HEK293 (cell line): ENCODE results near the gene KCNAB1.
A peak's percentile ranks its signal among the peaks of the same experiment; 100 is the strongest.
"Not testable (repeated sequence)": the region's sequence is repeated elsewhere in the genome, so short reads cannot be mapped to it uniquely, and the experiment has no call there.

Source experiments
- CTCF ChIA-PET: fragments of 350-600 bp; formaldehyde crosslinking; extraction: SDS; loops from one replicate; lab custom pipeline; 2021; ENCODE audit warnings: antibody characterized with exemption; lab: Yijun Ruan, JAX
- POLR2A ChIA-PET: fragments of 300-600 bp; formaldehyde crosslinking; extraction: SDS; loops from one replicate; lab custom pipeline; 2020; ENCODE audit warnings: antibody characterized with exemption, inconsistent platforms; lab: Yijun Ruan, JAX
- H3K27ac ChIP-seq: fragments of 200-500 bp; sonication (Bioruptor generic); 2 replicates; pipeline ENCODE4 v1.5.1; 2014; ENCODE audit warnings: low read depth, low read length, control low read depth, inconsistent platforms; ENCODE audit errors: extremely low read depth
- H3K36me3 ChIP-seq, 2 experiments: fragments of 200-500 bp in 1 of 2; sonication (Bioruptor generic) in 1 of 2; 1 replicate in 1 of 2; 2 replicates in 1 of 2; pipeline ENCODE4 v1.5.1; 2014 to 2017; ENCODE audit warnings: inconsistent platforms in 2 of 2, low read length in 2 of 2; ENCODE audit not compliant: control insufficient read depth in 2 of 2, insufficient read depth in 1 of 2
- H3K4me1 ChIP-seq: fragments of 200-500 bp; sonication (Bioruptor generic); 2 replicates; pipeline ENCODE4 v1.5.1; 2014; ENCODE audit warnings: mild to moderate bottlenecking, low read length, inconsistent platforms; ENCODE audit not compliant: control insufficient read depth, insufficient read depth
- H3K4me3 ChIP-seq: 2 replicates; pipeline ENCODE4 v1.5.1; 2011; ENCODE audit warnings: low read depth, mild to moderate bottlenecking, control low read depth, low read length, moderate library complexity
- H3K9me3 ChIP-seq: fragments of 200-500 bp; sonication (Bioruptor generic); 2 replicates; pipeline ENCODE4 v1.5.1; 2014; ENCODE audit warnings: low read depth, low read length, inconsistent platforms; ENCODE audit not compliant: control insufficient read depth, insufficient read depth
- GLIS2 ChIP-seq: fragments of 450-650 bp; formaldehyde crosslinking; IDR thresholded peaks from 2 replicates; pipeline ENCODE4 v1.5.1; 2016; ENCODE audit warnings: missing biosample characterization, missing genetic modification characterization
- KLF9 ChIP-seq: fragments of 450-650 bp; formaldehyde crosslinking; IDR thresholded peaks from 2 replicates; pipeline ENCODE4 v1.5.1; 2016; ENCODE audit warnings: missing biosample characterization, missing genetic modification characterization, low read depth
- ZNF146 ChIP-seq: fragments of 450-650 bp; formaldehyde crosslinking; IDR thresholded peaks from 2 replicates; pipeline ENCODE4 v1.5.1; 2016; ENCODE audit warnings: missing biosample characterization, missing genetic modification characterization
- ZNF155 ChIP-seq: fragments of 450-650 bp; formaldehyde crosslinking; IDR thresholded peaks from 2 replicates; pipeline ENCODE4 v1.5.1; 2016; ENCODE audit warnings: missing biosample characterization, missing genetic modification characterization
- ZNF610 ChIP-seq: fragments of 450-650 bp; formaldehyde crosslinking; IDR thresholded peaks from 2 replicates; pipeline ENCODE4 v1.5.1; 2016; ENCODE audit warnings: missing biosample characterization, missing genetic modification characterization, borderline replicate concordance
- ZNF623 ChIP-seq: fragments of 450-650 bp; formaldehyde crosslinking; IDR thresholded peaks from 2 replicates; pipeline ENCODE4 v1.5.1; 2016; ENCODE audit warnings: missing biosample characterization, missing genetic modification characterization
- ZNF692 ChIP-seq: fragments of 450-650 bp; formaldehyde crosslinking; IDR thresholded peaks from 2 replicates; pipeline ENCODE4 v1.5.1; 2016; ENCODE audit warnings: missing biosample characterization, missing genetic modification characterization
- TF ChIP-seq, protein P1 (sequence below): fragments of 450-650 bp; formaldehyde crosslinking; IDR thresholded peaks from 2 replicates; pipeline ENCODE4 v1.5.1; 2017; ENCODE audit warnings: missing biosample characterization, missing genetic modification characterization

KCNAB1 gene

GRCh38 chr3:156093964-156094363, 26.4 kb upstream of the KCNAB1 start:
- no peaks in the 10 kb centered on the region for H3K9me3 ChIP-seq
- H3K4me3 ChIP-seq, result no peak overlapping the region
- no peaks in the 10 kb centered on the region for H3K36me3 ChIP-seq
- H3K27ac ChIP-seq, result no peak overlapping the region
- no peaks in the 10 kb centered on the region for H3K4me1 ChIP-seq
- TF ChIP-seq KLF9 (tag by site-specific recombination), result no peak
- 0 out of 2 replicates have a peak, but pooled peaks have one; percentile 72 for TF ChIP-seq ZNF610 (tag by site-specific recombination)
- ChIA-PET POLR2A (no interaction called here), CTCF (no interaction called here)

- H3K27ac ChIP-seq, result no peak overlapping the region
- no peaks in the 10 kb centered on the region for H3K4me1 ChIP-seq
- no peak overlapping the region for H3K4me3 ChIP-seq
- TF ChIP-seq ZNF155 (tag by site-specific recombination) (no peak), GLIS2 (tag by site-specific recombination) (no peak)
- TF ChIP-seq, protein P1, sequence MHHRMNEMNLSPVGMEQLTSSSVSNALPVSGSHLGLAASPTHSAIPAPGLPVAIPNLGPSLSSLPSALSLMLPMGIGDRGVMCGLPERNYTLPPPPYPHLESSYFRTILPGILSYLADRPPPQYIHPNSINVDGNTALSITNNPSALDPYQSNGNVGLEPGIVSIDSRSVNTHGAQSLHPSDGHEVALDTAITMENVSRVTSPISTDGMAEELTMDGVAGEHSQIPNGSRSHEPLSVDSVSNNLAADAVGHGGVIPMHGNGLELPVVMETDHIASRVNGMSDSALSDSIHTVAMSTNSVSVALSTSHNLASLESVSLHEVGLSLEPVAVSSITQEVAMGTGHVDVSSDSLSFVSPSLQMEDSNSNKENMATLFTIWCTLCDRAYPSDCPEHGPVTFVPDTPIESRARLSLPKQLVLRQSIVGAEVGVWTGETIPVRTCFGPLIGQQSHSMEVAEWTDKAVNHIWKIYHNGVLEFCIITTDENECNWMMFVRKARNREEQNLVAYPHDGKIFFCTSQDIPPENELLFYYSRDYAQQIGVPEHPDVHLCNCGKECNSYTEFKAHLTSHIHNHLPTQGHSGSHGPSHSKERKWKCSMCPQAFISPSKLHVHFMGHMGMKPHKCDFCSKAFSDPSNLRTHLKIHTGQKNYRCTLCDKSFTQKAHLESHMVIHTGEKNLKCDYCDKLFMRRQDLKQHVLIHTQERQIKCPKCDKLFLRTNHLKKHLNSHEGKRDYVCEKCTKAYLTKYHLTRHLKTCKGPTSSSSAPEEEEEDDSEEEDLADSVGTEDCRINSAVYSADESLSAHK (tag by site-specific recombination), result no peak
- H3K9me3 ChIP-seq, result no peaks in the 10 kb centered on the region
- no peaks in the 10 kb centered on the region for H3K36me3 ChIP-seq
- ChIA-PET CTCF (interaction anchor here (0.9 kb wide), 1 partner anchor 51 kb away, joined by 4 read pairs; no protein-coding TSS in a partner anchor), POLR2A (no interaction called here)
Observed at GRCh38 chr3:156094391-156094790, 26.0 kb upstream of the KCNAB1 start.

- H3K36me3 ChIP-seq, POLR2A ChIA-PET, H3K4me3 ChIP-seq, H3K9me3 ChIP-seq, H3K27ac ChIP-seq, CTCF ChIA-PET, H3K4me1 ChIP-seq: not testable (repeated sequence)
- peak; percentile 76; the same call in 1 of the 2 replicates for TF ChIP-seq ZNF146 (tag by site-specific recombination)
Observed at GRCh38 chr3:156095652-156096051, 24.7 kb upstream of the KCNAB1 start.

GRCh38 chr3:156098437-156099035, 21.8 kb upstream of the KCNAB1 start:
- no peaks in the 10 kb centered on the region for H3K36me3 ChIP-seq
- H3K4me1 ChIP-seq, result no peaks in the 10 kb centered on the region
- no peaks in the 10 kb centered on the region for H3K9me3 ChIP-seq
- POLR2A ChIA-PET, result no interaction called here
- no peak overlapping the region for H3K27ac ChIP-seq
- no peak overlapping the region for H3K4me3 ChIP-seq
- TF ChIP-seq ZNF623 (no peak), ZNF610 (tag by site-specific recombination) (no peak), ZNF692 (tag by site-specific recombination) (no peak)
- CTCF ChIA-PET, result no interaction called here

- H3K9me3 ChIP-seq, H3K4me1 ChIP-seq, POLR2A ChIA-PET, H3K27ac ChIP-seq, H3K36me3 ChIP-seq, CTCF ChIA-PET, H3K4me3 ChIP-seq: not testable (repeated sequence)
Observed at GRCh38 chr3:156099348-156099747, 21.0 kb upstream of the KCNAB1 start.

- CTCF ChIA-PET, POLR2A ChIA-PET, H3K4me3 ChIP-seq, H3K36me3 ChIP-seq, H3K9me3 ChIP-seq, H3K27ac ChIP-seq, H3K4me1 ChIP-seq: not testable (repeated sequence)
Observed at GRCh38 chr3:156099984-156100383, 20.4 kb upstream of the KCNAB1 start.
